M059J (cell line): ENCODE results near the gene MYMK. TPM values are rescaled to one million over a fixed set of nuclear protein-coding genes. Genes with fewer than 3 reads are reported as not detected.
A peak's percentile ranks its signal among the peaks of the same experiment; 100 is the strongest.

ENCODE experiments used
- DNase-seq: peaks from one replicate; pipeline ENCODE4 v3.0.0-alpha.2; 2012; ENCODE audit warnings: low read depth
- total RNA-seq: library from RNA; depleted of rRNA; stranded (reverse); fragments of >200 nt; shearing (Covaris generic); gene quantifications from 2 replicates; pipeline ENCODE4 v1.2.3, GENCODE V29; 2014

The MYMK gene
- total RNA-seq, 1 experiment from 2014 or later: not detected

DNA sequence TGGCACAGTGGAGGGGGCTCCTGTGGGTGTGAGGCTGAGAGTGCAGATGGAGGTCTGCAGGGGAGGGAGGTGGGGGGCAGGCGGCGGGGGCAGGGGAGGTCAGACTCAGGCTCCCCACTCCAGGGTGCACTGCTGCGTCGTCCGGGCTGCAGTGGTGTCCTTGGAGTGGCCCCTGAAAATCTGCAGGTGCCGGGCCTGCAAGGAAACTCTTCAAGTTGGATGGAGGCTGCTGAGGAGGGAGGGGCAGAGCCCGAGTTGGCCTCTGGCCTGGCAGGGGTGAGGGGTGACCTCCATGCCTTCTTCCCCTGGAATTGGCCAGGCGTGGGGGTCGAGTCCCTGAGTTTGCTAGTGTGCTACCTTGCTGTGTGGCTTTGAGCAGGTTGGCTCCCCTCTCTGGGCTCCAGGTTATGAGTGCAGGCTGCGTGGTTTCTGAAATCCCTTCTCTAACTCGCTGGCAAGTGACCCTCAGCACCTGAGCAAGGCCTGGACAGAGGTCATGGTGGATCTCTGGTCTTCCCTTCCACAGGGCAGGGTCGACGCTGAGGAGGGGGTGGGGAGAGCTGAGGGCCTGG lies 10.6 kb upstream of the MYMK start:
- no peak for DNase-seq

- peak; percentile 63 for DNase-seq
These were observed 9.9 kb upstream of the MYMK start, which contains the start of gene ADAMTSL2 for GRCh38 chr9:133534346-133535291. Gene ADAMTSL2 (plus strand): TSS chr9:133534704. CDS start chr9:133536713, 2,009 bp downstream.

GRCh38 chr9:133533857-133534256 lies 9.1 kb upstream of the MYMK start:
- DNase-seq: no peak

- peak; percentile 39 for DNase-seq
These were observed 8.3 kb upstream of the MYMK start for GRCh38 chr9:133532937-133533668.

DNA sequence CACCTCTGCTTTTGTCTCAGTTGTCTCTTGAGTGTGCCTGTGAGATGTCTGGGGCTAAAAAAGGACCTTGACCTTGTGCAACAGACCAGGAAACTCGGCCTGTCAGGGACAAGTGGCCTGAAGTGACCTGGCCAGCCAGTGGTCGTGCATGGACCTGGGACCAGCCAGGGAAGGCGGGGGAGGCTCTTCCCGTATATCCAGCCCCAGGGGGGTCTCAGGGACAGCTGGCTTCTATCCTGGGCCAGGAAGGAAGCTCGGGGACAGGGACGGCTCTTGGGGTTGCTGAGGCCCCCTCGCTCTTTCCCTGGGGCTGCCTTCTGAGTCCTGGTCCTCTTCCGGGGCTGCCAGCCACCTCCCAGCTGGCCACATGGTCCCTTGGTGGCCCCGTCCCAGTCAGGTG lies 6.5 kb upstream of the MYMK start:
- DNase-seq: no peak

DNA sequence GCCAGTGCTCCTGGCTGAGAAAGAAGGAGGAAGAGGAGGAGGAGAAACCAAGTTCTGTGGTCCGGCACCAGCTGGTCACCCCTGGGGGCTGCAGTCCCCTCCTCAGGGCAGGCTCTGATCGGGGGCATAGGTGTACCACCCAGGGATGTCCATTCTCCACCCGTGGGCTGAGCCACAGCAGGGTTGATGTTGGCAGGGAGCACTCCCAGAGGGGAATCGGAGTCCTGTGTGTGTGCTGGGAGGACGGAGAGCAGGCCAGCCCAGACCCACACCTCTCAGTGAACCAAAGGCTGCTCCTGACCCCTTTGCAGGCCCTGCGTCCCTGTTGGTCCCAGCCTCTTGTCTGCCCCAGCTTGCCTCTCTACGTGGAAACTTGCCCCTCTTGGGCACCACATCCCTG lies 5.1 kb upstream of the MYMK start:
- no peak for DNase-seq

GRCh38 chr9:133529457-133529856 lies 4.7 kb upstream of the MYMK start:
- DNase-seq: no peak

DNA sequence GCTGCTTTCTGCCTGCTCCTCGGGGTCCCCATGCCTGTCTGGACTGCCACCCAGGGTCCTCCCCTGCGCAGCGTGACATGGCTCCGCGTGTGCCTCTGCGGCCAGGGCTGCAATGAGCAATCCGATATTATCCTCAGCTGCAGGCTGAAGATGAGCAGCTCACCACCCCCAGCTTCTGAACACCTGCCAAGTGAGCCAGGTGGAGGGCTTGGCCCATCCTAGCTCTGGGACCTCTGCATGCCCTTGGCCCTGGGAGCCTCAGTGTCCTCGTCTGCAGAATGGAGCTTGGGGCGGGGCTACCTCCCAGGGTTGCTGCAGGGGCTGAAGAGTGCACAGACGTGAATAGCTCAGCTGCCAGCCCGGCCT lies 4.1 kb upstream of the MYMK start:
- DNase-seq: no peak

DNA sequence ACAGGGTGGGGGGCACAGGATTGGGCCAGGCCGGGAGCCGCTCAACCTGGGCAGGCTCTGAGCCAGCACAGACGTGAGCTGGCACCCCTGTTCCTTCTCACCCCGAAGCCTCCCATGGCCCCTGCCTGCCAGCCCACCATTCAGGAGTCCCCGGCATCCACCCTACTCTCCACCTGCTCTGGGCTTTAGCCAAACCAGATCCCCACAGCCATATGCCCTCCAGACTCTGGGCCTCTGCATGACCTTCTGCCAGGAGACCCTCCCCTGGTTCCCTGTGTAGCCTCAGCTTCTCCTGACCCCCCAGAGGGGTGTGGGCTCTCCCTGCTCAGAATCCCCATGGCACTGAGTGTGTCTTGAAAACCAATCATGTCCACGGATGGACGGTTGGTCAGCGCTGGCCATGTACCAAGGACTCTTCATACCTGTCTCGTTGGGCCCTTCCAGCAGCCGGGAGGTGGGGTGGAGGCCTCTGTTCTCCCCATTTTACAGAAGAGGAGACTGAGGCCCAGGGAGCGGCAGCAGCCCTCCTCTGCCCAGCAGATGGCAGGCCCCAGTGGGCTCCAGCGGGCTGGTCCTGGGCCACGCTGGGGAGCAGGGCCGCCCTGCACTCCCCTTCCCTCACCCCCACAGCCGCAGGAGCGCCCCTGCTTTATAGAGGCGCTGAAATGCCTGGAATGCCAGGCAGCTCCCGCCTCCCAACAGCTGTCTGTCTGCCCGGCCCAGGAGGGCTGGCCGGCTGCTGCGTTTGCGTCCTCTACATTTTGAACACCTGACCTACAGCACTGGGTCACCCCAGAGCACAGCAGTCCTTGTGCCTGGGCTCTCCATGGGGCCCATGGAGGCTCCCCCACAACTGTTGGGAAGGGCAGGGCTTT lies 3.5 kb upstream of the MYMK start:
- no peak for DNase-seq

DNA sequence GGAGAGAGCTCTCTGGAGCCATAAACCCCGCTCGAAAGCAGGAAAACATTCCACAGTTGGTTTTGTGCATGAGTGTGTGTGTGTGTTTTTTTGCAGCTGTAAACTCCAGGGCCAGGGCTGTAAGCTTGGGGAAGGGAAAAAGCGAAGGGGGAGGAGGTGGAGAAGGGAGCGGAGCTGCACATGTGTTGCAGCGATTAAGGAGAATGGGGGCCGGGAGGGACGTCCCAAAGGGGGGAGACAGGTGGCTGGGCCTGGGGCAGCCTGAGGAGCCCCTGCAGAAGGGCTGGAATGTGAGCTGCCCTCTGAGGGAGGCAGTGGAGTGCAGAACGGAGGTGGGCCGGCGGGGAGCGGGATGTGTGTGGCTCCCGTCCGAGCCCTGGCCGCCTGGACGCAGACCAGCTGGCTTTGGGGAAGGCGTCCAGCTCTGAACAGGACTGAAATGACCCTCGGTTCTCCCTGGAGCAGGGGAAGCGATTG lies 2.7 kb upstream of the MYMK start:
- no peak for DNase-seq

- DNase-seq: no peak
These were observed 2.1 kb upstream of the MYMK start for GRCh38 chr9:133526721-133527321.

GRCh38 chr9:133525677-133526076 lies 918 bp upstream of the MYMK start:
- no peak for DNase-seq

- no peak for DNase-seq
These were observed 613 bp downstream of the MYMK start for GRCh38 chr9:133524146-133524545.

GRCh38 chr9:133523106-133523505 lies 1.7 kb downstream of the MYMK start:
- DNase-seq: no peak

DNA sequence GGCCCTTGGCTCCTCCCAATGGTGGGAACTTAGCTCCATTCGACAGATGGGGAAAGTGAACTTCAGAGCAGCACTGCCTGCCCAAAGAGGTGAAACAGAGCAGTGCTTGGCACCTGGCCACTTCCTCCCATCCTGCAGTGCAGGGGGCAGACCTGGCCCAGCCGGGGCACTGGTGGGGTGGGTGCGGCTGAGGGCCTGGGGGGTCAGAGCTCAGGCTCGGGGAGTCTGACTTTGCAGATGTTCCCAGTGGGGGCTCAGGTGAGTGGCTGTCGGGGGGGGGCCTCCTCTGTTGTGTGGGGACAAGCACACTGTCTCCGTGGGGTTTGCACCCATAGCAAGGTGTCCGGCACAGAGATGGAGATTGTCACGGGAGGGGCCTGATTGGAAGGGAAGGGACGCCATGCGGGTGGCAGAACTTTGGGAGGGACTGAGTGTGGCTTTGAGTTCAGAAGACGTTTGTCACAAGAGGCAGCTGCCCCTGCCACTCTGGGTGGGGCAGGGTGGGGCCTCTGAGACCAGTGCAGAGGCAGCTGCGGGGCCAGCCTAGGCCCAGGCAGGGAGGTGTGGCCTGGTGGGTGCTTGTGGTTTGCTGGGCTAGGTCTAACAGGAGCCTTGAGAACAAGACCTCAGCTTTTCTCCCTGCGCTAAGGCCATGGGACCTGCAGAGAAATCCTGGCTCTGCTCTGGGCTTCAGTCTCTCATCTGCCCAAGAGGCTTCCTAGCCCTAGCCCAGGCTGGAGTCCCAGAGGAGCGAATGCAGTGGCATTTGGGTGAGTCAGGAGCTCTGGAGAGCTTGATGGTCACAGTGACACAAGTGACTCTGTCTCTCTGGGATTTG lies 2.5 kb downstream of the MYMK start:
- DNase-seq: no peak

- DNase-seq: no peak
These were observed 3.4 kb downstream of the MYMK start for GRCh38 chr9:133521122-133522072.

DNA sequence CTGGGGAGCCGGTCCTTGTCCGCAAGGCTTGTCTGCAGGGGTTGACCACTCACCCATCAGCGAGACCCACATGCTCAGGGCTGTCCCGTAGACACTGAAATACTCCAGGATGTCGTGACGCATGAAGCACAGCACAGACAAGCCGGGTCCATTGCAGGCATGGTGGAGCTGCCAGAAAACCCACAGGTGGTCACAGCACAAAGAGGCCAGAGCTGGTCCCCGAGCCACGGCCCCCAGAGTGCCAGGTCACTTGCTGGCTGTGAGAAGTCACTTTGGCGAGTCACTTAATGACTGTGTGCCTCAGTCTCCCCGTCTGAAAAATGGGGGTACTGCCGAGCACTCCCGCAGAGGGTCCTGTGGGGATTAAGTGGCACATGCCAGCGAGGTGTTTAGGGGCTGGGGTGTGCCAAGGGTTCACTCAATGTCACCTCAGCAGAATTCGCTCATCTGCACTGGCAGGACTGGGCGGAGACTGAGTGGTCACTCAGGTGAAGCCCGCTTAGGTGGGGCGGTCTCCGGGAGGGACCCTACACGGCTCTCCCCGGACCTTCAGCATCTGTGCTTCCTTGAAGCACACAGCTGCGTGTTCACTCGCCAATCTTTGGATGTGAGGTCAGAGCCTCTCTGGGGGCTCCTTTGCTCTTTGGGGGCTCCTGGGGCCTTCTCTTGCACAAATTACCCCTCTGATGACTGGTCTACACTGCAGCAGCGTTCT lies 4.5 kb downstream of the MYMK start:
- DNase-seq: no peak

DNA sequence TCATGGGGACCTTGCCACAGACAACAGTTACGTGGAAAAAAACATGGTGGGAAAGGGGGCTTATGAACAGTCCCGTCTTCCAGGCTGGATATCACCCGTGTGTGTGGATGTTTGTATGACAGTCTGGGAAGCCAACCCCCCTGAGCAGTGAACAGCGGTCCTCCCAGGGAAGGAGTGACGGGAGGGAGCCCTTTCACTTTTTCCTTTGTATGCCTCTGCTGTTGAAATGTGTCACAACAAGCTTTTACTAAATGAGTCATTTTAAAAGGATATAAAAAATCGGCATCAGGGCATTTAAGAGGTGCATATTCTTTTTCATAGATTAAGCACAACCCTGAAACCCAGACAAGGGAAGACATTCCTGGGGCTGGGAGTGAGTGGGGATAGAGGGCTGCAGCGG lies 5.1 kb downstream of the MYMK start:
- peak; percentile 57 for DNase-seq
